ENCODE measurements around the gene CROCC2. TPM values are rescaled to one million over a fixed set of nuclear protein-coding genes. Genes with fewer than 3 reads are reported as not detected.

Gene CROCC2
- total RNA-seq, 4 donors from 2014 or later, result 0.07 TPM; not detected in 3

DNA sequence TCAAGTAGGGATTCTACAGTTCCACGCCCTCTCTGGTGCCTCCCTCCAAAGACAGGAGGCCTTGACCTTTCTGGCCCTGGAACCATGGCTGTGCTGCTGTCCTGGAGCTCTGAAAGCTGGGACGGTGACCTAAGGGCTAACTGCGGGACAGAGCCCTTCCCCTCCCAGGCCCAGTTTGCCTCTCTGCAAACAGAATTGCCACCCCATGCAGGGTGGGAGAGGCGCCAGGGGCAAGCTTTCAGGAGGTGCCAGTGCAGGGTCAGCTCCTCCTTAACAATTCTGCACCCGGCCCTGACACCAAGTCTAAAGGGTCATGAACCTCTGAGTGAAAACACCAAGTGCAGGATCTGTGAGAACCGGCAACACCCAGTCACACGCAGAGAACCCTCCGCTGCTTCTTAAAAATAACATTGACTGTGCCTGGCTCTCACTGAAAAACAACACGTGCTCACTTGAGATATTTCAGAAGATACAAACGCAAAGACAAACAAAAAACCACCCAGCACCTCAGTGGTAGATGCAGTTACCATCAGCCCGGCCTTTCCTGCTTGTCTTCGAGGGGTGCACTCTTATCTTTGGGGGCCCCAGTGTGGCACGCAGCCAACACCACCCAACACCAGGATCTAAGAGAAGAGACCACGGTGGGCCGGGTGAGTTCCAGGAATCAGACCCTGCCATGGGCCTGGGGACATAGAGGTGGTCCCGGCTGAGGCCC is 91.2 kb downstream of the CROCC2 start:
- in situ Hi-C loops (cut with MboI; ENCODE audit: low sequenced_read_pairs in 4 of 4) (no loop called here), intact Hi-C loops (cut with DNase I; ENCODE audit: low total_unique reads) (loop anchor here (5.0 to 10.0 kb wide), 4 partner anchors 105 to 738 kb away; partner anchors contain the start of genes CAPN10, D2HGDH, MTERF4 and STK25)
- Histone ChIP-seq H3K27ac (peak overlapping the region; percentile 95 to 99 (median 96)), H3K27me3 (no peaks in the 10 kb centered on the region), H3K36me3 (no peaks in the 10 kb centered on the region), H3K4me1 (peaks cover 47 to 57% of the 10 kb centered on the region in 2 donors), H3K4me3 (peak overlapping the region; percentile 63 to 98 (median 73)), H3K9me3 (no peaks in the 10 kb centered on the region)
- TF ChIP-seq CTCF (IDR thresholded peaks at IDR 0.05 in 4 of 5, conservative IDR thresholded peaks at IDR 0.05 in 1 of 5) (no peak), POLR2A (IDR thresholded peaks at IDR 0.05) (peak; percentile 52 to 77)
- ATAC-seq (peak; percentile 69 to 82), DNase-seq (peak; percentile 86)

DNA sequence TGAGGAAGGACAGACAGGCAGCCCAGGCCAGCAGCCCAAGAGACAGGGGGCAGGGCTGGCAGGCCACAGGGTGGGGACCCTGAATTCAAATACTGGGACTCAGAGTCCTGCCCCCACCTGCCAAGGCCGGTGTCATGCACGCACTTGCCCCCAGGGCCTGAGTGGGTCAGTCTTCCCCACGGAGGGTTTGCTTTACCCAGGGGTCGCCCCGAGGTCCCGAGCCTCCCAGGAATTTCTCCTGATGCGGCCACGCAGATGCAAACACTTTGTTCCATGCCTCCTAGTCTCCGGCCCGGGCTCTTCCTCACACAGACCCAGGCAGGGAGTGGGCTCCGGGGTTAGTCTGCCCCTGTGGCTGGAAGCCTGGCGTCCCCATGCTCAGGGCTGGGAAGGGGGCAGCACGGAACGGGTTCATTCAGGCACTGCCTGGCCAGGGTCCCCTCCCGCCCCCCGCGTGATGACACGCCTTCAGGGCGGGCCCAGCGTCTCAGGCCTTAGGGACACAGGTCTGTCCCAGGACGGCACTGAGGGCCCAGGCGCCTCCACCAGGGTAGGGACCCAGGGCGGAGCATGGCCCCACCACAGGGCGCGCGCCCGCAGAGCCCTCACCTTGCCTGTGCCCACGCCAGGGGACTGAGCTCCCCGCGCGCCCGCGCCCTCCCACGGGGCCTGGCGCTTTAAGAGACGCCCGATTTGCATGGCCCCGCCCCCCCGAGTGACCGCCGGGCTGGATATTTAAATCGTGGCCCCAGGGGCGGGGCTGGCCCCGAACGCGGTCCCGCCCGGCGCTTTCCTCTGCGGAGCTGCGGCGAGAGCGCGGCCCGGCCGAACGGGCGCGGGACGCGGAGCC is 91.9 kb downstream of the CROCC2 start, which contains the start of gene SNED1:
Gene SNED1, plus strand, starts transcription at position 763 of the 850 bp plus-strand sequence. CDS start 220 bp downstream, outside the sequence.
- ATAC-seq, result peak; percentile 61 to 79
- in situ Hi-C loops (cut with MboI; ENCODE audit: low sequenced_read_pairs in 4 of 4), result no loop called here
- peaks cover 41 to 51% of the 10 kb centered on the region in 2 donors for H3K4me1 ChIP-seq

DNA sequence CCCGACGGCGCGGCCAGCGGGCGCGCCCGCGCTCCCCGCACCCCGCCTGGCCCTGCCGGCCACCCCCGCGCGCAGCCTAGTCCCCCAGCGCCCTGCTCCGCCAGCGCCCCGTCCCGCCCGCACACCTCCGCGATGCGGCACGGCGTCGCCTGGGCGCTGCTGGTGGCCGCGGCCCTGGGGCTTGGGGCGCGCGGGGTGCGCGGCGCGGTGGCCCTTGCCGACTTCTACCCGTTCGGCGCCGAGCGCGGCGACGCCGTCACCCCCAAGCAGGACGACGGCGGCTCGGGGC is 92.5 kb downstream of the CROCC2 start:
- intact Hi-C loops (cut with DNase I; ENCODE audit: low total_unique reads) (loop anchor here (2.0 to 10.0 kb wide), 5 partner anchors 104 to 736 kb away; partner anchors contain the start of genes CAPN10, D2HGDH, MTERF4 and STK25), in situ Hi-C loops (cut with MboI; ENCODE audit: low sequenced_read_pairs in 4 of 4) (no loop called here)
- TF ChIP-seq POLR2A (IDR thresholded peaks at IDR 0.05) (no peak), CTCF (IDR thresholded peaks at IDR 0.05 in 4 of 5, conservative IDR thresholded peaks at IDR 0.05 in 1 of 5) (no peak)
- Histone ChIP-seq H3K4me1 (peaks cover 41 to 51% of the 10 kb centered on the region in 2 donors), H3K27ac (peak overlapping the region; percentile 81 to 99 (median 93)), H3K27me3 (no peaks in the 10 kb centered on the region), H3K4me3 (peak overlapping the region; percentile 52 to 71 (median 58)), H3K9me3 (peaks cover 0 to 2% (median 0%) of the 10 kb centered on the region in 3 donors), H3K36me3 (peaks cover 0 to 9% of the 10 kb centered on the region in 2 donors)
- ATAC-seq, result peak; percentile 0 to 8
- no peak for DNase-seq

More for the DNA sequence above, 91.9 kb downstream of the CROCC2 start, which contains the start of gene SNED1:
- H3K27ac ChIP-seq, result peak within 1 kb of the TSS; percentile 95 to 99 (median 96)
- TF ChIP-seq CTCF (IDR thresholded peaks at IDR 0.05 in 4 of 5, conservative IDR thresholded peaks at IDR 0.05 in 1 of 5) (no peak), POLR2A (IDR thresholded peaks at IDR 0.05) (peak; percentile 92 to 98)
- peak; percentile 87 to 89 for DNase-seq
- intact Hi-C loops (cut with DNase I; ENCODE audit: low total_unique reads), result loop anchor here (2.0 to 10.0 kb wide), 5 partner anchors 104 to 737 kb away; partner anchors contain the start of genes CAPN10, D2HGDH, MTERF4 and STK25
- H3K36me3 ChIP-seq, result peaks cover 0 to 4% of the 10 kb centered on the region in 2 donors
- peak within 1 kb of the TSS; percentile 63 to 98 (median 73) for H3K4me3 ChIP-seq
- H3K27me3 ChIP-seq, result no peaks in the 10 kb centered on the region
- no peaks in the 10 kb centered on the region for H3K9me3 ChIP-seq

DNA sequence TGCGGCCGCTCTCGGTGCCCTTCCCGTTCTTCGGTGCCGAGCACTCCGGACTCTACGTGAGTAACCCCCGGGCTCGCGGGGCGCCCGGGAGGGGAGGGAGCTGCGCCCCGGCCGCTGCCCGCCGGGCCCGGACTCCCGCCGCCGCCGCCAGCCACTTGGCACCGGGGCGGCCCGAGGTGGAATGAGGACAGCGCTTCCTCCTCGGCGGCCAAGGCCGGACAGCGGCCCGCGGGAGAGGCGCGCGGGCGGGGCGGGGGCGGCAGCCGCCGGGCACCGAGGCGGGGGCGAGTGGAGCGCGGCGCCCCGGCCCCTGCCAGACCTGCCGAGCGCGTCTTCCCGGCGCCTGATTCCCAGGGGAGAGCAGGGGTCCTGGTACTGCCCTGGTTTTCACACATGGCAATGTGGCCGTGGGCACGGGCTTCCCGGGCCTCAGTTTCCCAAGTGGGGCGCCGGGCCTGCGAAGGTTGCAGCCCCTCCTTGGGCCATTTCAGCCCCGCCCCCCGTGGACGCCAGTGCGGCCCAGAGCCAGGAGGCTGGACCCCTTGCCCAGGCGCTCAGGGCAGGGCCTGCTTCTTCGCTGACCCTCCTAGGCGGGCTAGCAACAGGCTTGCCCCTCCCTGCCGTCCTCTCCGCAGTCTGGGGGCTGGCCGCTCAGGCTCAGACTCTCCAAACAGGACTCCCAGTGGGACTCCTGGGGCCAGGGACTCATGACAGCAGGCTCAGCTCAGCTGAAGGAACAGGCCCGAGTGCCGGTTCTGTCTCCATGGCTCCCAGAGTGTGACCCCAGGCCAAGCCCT is 93.1 kb downstream of the CROCC2 start:
- ATAC-seq (peak; percentile 17 to 49), DNase-seq (peak in 1 of 2 donors; percentile 63)
- Histone ChIP-seq H3K9me3 (peaks cover 0 to 5% (median 2%) of the 10 kb centered on the region in 3 donors), H3K4me3 (peak overlapping the region; percentile 61 to 71 (median 66)), H3K36me3 (peaks cover 0 to 15% of the 10 kb centered on the region in 2 donors), H3K27me3 (no peaks in the 10 kb centered on the region), H3K27ac (peak overlapping the region; percentile 81 to 99 (median 93)), H3K4me1 (peaks cover 41 to 51% of the 10 kb centered on the region in 2 donors)
- in situ Hi-C loops (cut with MboI; ENCODE audit: low sequenced_read_pairs in 4 of 4) (no loop called here), intact Hi-C loops (cut with DNase I; ENCODE audit: low total_unique reads) (loop anchor here (2.0 to 10.0 kb wide), 5 partner anchors 103 to 736 kb away; partner anchors contain the start of genes CAPN10, D2HGDH, MTERF4 and STK25)
- no peak for TF ChIP-seq CTCF (IDR thresholded peaks at IDR 0.05 in 4 of 5, conservative IDR thresholded peaks at IDR 0.05 in 1 of 5)
- TF ChIP-seq POLR2A (IDR thresholded peaks at IDR 0.05), result no peak
